BE2C (cell line): Measurements from ENCODE around the gene KIF21B.

ENCODE experiments used
- DNase-seq: peaks from one replicate; pipeline ENCODE4 v3.0.0-alpha.2; 2020
- H3K27me3 ChIP-seq: fragments of 250-450 bp; sonication (Bioruptor Pico); 2 replicates; pipeline ENCODE4 v1.5.1; 2020; ENCODE audit warnings: mild to moderate bottlenecking
- H3K36me3 ChIP-seq: fragments of 250-450 bp; sonication (Bioruptor Pico); 2 replicates; pipeline ENCODE4 v1.5.1; 2020; ENCODE audit warnings: mild to moderate bottlenecking
- H3K4me1 ChIP-seq: fragments of 250-450 bp; sonication (Bioruptor Pico); 2 replicates; pipeline ENCODE4 v1.5.1; 2020
- H3K4me3 ChIP-seq: 2 replicates; pipeline ENCODE4 v1.5.1; 2011; ENCODE audit warnings: low read depth, low read length
- H3K9me3 ChIP-seq: fragments of 250-450 bp; sonication (Bioruptor Pico); 2 replicates; pipeline ENCODE4 v1.5.1; 2020
- TF ChIP-seq, protein P1 (sequence below): IDR thresholded peaks from 2 replicates; pipeline ENCODE4 v1.5.1; 2012; ENCODE audit warnings: mild to moderate bottlenecking, low read depth, low read length

KIF21B gene

DNA sequence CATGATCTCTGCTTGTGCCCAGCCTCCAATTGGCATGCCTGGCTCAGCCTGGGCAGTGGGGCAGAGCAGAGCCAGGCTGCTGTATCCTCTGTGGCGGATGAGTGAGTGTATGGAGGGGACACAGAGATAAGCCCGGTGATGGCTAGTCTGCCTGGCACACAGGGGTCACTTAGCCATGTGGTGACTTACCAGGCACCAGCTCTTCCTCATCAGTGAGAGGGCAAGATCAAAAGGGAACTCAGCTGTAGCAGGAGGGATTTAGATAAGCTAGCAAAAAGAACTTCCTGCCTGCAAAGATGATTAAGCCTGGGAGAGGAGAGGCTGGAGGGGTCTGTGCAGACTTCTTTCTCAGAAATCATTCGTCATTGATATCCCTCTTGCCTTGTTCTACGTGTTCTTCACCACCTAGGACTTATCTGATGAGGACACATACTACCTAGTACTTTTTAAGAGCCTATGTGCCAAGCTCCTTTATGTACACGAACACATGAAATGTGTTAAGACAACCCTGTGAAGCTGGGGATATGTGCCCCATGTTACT lies 7.9 kb downstream of the KIF21B start:
- H3K9me3 ChIP-seq = no peaks in the 10 kb centered on the region
- no peaks in the 10 kb centered on the region for H3K36me3 ChIP-seq
- no peak overlapping the region for H3K4me3 ChIP-seq
- no peak for DNase-seq
- H3K27me3 ChIP-seq = peaks cover 90% of the 10 kb centered on the region
- TF ChIP-seq, protein P1, sequence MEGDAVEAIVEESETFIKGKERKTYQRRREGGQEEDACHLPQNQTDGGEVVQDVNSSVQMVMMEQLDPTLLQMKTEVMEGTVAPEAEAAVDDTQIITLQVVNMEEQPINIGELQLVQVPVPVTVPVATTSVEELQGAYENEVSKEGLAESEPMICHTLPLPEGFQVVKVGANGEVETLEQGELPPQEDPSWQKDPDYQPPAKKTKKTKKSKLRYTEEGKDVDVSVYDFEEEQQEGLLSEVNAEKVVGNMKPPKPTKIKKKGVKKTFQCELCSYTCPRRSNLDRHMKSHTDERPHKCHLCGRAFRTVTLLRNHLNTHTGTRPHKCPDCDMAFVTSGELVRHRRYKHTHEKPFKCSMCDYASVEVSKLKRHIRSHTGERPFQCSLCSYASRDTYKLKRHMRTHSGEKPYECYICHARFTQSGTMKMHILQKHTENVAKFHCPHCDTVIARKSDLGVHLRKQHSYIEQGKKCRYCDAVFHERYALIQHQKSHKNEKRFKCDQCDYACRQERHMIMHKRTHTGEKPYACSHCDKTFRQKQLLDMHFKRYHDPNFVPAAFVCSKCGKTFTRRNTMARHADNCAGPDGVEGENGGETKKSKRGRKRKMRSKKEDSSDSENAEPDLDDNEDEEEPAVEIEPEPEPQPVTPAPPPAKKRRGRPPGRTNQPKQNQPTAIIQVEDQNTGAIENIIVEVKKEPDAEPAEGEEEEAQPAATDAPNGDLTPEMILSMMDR = no peak
- H3K4me1 ChIP-seq = peaks cover 23% of the 10 kb centered on the region

DNA sequence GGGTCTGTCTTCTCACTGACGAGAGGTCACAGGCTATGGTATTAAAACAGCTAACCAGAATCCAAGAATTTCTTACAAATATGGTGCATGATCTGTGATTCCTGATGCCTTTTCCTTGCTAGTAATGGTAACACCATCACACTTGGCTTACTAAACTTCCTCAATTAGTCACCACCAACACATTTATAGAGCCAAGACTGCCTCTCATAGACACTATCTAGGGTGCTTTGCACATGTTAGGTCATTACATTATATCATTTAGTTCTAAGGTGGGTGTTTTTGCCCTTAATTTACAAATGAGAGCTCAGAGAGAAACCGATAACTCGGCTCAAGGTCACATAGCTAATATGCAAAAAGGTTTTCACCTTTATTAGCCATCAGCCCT lies 8.7 kb downstream of the KIF21B start:
- no peaks in the 10 kb centered on the region for H3K9me3 ChIP-seq
- H3K4me1 ChIP-seq = peaks cover 23% of the 10 kb centered on the region
- TF ChIP-seq, protein P1 = no peak
- H3K36me3 ChIP-seq = no peaks in the 10 kb centered on the region
- DNase-seq = no peak
- no peak overlapping the region for H3K4me3 ChIP-seq
- H3K27me3 ChIP-seq = peaks cover 90% of the 10 kb centered on the region

DNA sequence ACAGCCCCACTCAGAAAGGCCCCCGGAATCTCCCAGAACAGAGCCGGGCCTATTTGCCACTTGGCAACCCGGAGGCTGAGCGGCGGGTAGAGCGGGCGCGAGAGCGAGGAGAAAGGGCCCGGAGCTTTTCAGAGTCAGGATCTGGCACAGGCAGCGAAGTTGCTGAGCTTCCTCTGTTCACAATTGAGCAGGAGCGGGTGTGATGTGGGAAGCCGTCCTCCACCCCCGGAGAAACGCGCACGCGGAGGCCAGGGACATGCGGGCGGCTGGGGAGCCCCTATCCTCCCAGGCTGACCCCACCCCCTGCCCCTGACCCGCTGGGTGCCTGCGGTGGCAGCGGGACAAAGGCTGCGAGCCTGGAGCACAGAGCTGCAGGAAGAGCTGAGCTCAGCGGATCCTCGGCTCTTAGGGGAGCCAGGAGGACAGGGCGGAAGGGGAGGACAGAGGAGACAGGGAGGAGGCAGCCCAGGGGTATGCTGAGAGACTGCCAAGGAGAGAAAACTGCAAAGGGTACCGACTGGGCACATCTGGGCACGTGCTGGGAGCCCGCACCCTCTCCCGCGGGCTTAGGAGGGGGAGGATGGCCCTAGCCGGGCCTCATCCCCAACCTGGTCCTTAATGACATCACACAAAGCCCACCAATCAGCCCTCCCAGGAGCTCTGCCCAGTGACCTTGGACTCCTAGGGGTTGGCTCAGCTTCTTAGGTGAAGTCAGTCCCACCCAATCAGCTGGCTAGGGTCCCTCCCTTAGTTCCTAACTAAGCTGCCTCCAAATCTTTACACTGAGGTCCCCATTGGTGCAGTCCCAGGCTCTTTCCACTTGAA lies 9.3 kb downstream of the KIF21B start:
- Histone ChIP-seq H3K4me1 (peaks cover 23% of the 10 kb centered on the region), H3K9me3 (no peaks in the 10 kb centered on the region), H3K4me3 (no peak overlapping the region), H3K36me3 (no peaks in the 10 kb centered on the region), H3K27me3 (peaks cover 90% of the 10 kb centered on the region)
- no peak for DNase-seq
- TF ChIP-seq, protein P1 = no peak

DNA sequence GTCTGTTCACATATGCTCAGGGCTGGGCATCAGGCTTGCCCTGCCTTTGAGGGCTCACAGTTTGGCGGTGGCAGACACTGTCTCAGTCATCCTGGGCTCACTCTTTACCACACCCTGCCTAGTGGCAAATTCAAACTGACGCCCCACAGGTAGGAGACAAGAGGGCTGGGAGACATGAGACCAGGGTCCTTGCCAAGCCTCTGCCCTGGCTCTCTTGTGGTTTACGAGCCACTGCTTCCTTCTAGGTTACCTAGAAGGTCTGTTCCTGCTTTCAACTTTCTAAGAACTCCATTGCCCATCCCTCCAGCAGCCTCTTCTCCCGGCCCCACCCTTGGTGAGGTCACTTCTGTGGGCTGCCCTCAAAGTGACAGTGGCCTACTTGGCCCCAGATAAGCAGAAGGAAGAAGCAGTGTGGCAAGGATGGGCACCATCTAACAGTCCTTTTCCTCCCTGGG lies 10.5 kb downstream of the KIF21B start:
- TF ChIP-seq, protein P1 = no peak
- Histone ChIP-seq H3K4me1 (peaks cover 23% of the 10 kb centered on the region), H3K27me3 (peaks cover 93% of the 10 kb centered on the region), H3K9me3 (no peaks in the 10 kb centered on the region), H3K36me3 (no peaks in the 10 kb centered on the region), H3K4me3 (no peak overlapping the region)
- no peak for DNase-seq

DNA sequence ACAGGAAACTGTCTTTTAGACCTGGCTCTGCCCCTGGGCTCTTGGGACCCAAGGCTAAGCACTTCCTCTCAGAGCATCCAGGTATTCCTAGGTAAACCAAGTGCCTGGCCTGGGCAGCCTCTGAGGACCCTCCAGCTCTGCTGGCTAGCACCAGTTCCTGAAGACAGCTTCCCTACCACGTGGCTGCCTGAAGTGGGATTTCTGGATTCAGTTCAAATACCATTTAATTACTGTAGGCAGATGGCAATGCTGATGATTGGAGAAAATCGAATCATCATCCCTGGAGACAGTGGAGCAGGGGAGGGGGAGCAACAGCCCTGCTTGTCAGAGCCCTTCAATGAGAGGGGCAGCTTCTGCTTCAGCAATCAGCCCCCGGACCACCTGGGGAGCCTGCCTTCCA lies 11.9 kb downstream of the KIF21B start:
- peak; percentile 61 for DNase-seq

More for the DNA sequence above, 11.9 kb downstream of the KIF21B start:
- peaks cover 16% of the 10 kb centered on the region for H3K4me1 ChIP-seq
- no peaks in the 10 kb centered on the region for H3K36me3 ChIP-seq
- H3K4me3 ChIP-seq = no peak overlapping the region
- TF ChIP-seq, protein P1 = no peak
- no peaks in the 10 kb centered on the region for H3K9me3 ChIP-seq
- H3K27me3 ChIP-seq = peaks cover 92% of the 10 kb centered on the region
